ENCODE data around the gene GAL3ST2.
A peak's percentile ranks its signal among the peaks of the same experiment; 100 is the strongest.
"Not testable (repeated sequence)": the region's sequence is repeated elsewhere in the genome, so short reads cannot be mapped to it uniquely, and the experiment has no call there.

GAL3ST2 gene

GRCh38 chr2:241820625-241821384, 44.2 kb downstream of the GAL3ST2 start:
- DNase-seq (ENCODE audit: low spot score), result no peak

- no peak for DNase-seq (ENCODE audit: low spot score)
These were observed 45.0 kb downstream of the GAL3ST2 start for GRCh38 chr2:241821460-241822263.

GRCh38 chr2:241822264-241822623, 45.6 kb downstream of the GAL3ST2 start:
- no peak for DNase-seq (ENCODE audit: low spot score)

GRCh38 chr2:241823531-241824437, 47.2 kb downstream of the GAL3ST2 start:
- DNase-seq (ENCODE audit: low spot score), result not testable (repeated sequence)

GRCh38 chr2:241827394-241827793, 50.8 kb downstream of the GAL3ST2 start:
- DNase-seq (ENCODE audit: low spot score), result no peak

- no peak for DNase-seq (ENCODE audit: low spot score)
These were observed 56.6 kb downstream of the GAL3ST2 start for GRCh38 chr2:241833101-241833663.

GRCh38 chr2:241833756-241834526, 57.3 kb downstream of the GAL3ST2 start:
- not testable (repeated sequence) for DNase-seq (ENCODE audit: low spot score)

GRCh38 chr2:241834527-241835210, 58.0 kb downstream of the GAL3ST2 start:
- no peak for DNase-seq (ENCODE audit: low spot score)

- no peak for DNase-seq (ENCODE audit: low spot score)
These were observed 59.0 kb downstream of the GAL3ST2 start for GRCh38 chr2:241835611-241836010.

- no peak for DNase-seq (ENCODE audit: low spot score)
These were observed 59.7 kb downstream of the GAL3ST2 start for GRCh38 chr2:241836292-241836691.

GRCh38 chr2:241837197-241837965, 60.8 kb downstream of the GAL3ST2 start:
- DNase-seq (ENCODE audit: low spot score), result no peak

- no peak for DNase-seq (ENCODE audit: low spot score)
These were observed 64.8 kb downstream of the GAL3ST2 start for GRCh38 chr2:241841181-241842066.

GRCh38 chr2:241842067-241842415, 65.4 kb downstream of the GAL3ST2 start:
- DNase-seq (ENCODE audit: low spot score), result no peak

- no peak for DNase-seq (ENCODE audit: low spot score)
These were observed 66.1 kb downstream of the GAL3ST2 start for GRCh38 chr2:241842620-241843211.

- no peak for DNase-seq (ENCODE audit: low spot score)
These were observed 66.9 kb downstream of the GAL3ST2 start for GRCh38 chr2:241843321-241844065.

GRCh38 chr2:241844066-241844728, 67.6 kb downstream of the GAL3ST2 start:
- DNase-seq (ENCODE audit: low spot score), result peak; percentile 59
